CD4-positive, alpha-beta T cell treated with Interleukin-6 at 100 ng/mL for 8 hours (primary cell): ENCODE measurements around the gene TUBAL3.
"Not testable (repeated sequence)": the region's sequence is repeated elsewhere in the genome, so short reads cannot be mapped to it uniquely, and the experiment has no call there.

ENCODE experiments used
- DNase-seq: peaks from one replicate; pipeline ENCODE4 v3.0.0-alpha.2; 2020; ENCODE audit warnings: mixed read lengths, low spot score

Gene TUBAL3

GRCh38 chr10:5379202-5379601 is 25.4 kb downstream of the TUBAL3 start:
- not testable (repeated sequence) for DNase-seq

- no peak for DNase-seq
Measured at GRCh38 chr10:5376450-5376849, 28.2 kb downstream of the TUBAL3 start.

GRCh38 chr10:5373891-5374611 is 30.6 kb downstream of the TUBAL3 start:
- DNase-seq = no peak

- no peak for DNase-seq
Measured at GRCh38 chr10:5373307-5373706, 31.3 kb downstream of the TUBAL3 start.

GRCh38 chr10:5370493-5371352 is 33.9 kb downstream of the TUBAL3 start:
- no peak for DNase-seq

- no peak for DNase-seq
Measured at GRCh38 chr10:5369362-5370158, 35.1 kb downstream of the TUBAL3 start.

- no peak for DNase-seq
Measured at GRCh38 chr10:5365928-5366327, 38.7 kb downstream of the TUBAL3 start.

GRCh38 chr10:5364890-5365338 is 39.7 kb downstream of the TUBAL3 start, which contains the start of gene UCN3:
TSS of gene UCN3 (plus strand) at chr10:5364966. CDS start at chr10:5373721, 8,755 bp downstream.
- no peak for DNase-seq

GRCh38 chr10:5364374-5364773 is 40.3 kb downstream of the TUBAL3 start:
- no peak for DNase-seq

- no peak for DNase-seq
Measured at GRCh38 chr10:5362873-5363272, 41.8 kb downstream of the TUBAL3 start.

- DNase-seq = no peak
Measured at GRCh38 chr10:5361966-5362365, 42.7 kb downstream of the TUBAL3 start.

- no peak for DNase-seq
Measured at GRCh38 chr10:5360318-5360915, 44.2 kb downstream of the TUBAL3 start.

GRCh38 chr10:5356302-5356763 is 48.3 kb downstream of the TUBAL3 start:
- DNase-seq = no peak

GRCh38 chr10:5355594-5356301 is 48.9 kb downstream of the TUBAL3 start:
- no peak for DNase-seq

- DNase-seq = no peak
Measured at GRCh38 chr10:5354068-5354467, 50.6 kb downstream of the TUBAL3 start.

GRCh38 chr10:5349362-5349761 is 55.3 kb downstream of the TUBAL3 start:
- no peak for DNase-seq

- DNase-seq = no peak
Measured at GRCh38 chr10:5346881-5347280, 57.7 kb downstream of the TUBAL3 start.

GRCh38 chr10:5344746-5345145 is 59.9 kb downstream of the TUBAL3 start:
- no peak for DNase-seq

- no peak for DNase-seq
Measured at GRCh38 chr10:5343979-5344378, 60.6 kb downstream of the TUBAL3 start.

- peak; percentile 20 for DNase-seq
Measured at GRCh38 chr10:5343561-5343960, 61.1 kb downstream of the TUBAL3 start.
